ENCODE measurements around the gene PPM1L. TPM values are rescaled to one million over a fixed set of nuclear protein-coding genes. Genes with fewer than 3 reads are reported as not detected.

The PPM1L gene
- total and polyA plus RNA-seq, 9 donors, result 5.3 to 13.9 (median 10.9) TPM

DNA sequence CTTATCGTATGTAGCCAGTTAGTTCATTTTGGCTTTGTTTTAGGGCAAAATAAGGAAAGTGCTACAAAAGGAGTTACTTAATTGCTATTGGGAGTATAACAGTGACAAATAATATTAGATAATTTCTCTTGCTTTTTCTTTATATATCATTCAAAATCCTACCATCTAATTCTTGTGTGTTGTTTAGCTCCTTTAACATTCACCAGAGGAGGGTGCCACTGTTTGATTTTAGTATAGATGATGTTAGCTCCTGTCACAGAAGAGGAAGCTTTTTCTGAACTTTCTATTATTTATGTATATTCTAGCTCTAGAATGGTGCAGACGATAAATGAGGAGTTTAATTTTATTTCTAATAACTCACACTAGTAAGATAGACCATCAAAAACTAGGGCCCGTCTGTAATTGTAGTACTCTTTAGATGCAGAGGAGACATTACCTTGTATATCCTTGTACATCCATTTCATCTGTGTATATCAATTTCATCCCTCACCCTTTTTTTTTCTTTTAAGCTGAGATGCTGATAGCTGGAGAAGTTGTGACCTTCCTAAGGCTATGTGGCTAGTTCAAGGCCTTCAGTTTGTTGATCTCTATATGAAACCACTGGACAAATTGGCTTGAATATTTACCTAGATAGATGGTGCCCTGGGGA, 3.0 kb downstream of the PPM1L start:
- Histone ChIP-seq H3K4me3 (ENCODE audit: low read length) (no peak overlapping the region), H3K27ac (ENCODE audit: low read length) (no peak overlapping the region), H3K4me1 (ENCODE audit: control insufficient read depth, insufficient read depth, low read length) (peaks cover 17% of the 10 kb centered on the region), H3K27me3 (ENCODE audit: control insufficient read depth, insufficient read depth, low read length) (peaks cover 15% of the 10 kb centered on the region), H3K9me3 (replicated peaks; ENCODE audit: control insufficient read depth, low read depth, low read length) (no peaks in the 10 kb centered on the region), H3K36me3 (ENCODE audit: control insufficient read depth, insufficient read depth, low read length) (no peaks in the 10 kb centered on the region)
- no CpG with 5 or more reads among the region's 3 CpGs for WGBS (ENCODE audit: insufficient coverage)
- no peak for DNase-seq

DNA sequence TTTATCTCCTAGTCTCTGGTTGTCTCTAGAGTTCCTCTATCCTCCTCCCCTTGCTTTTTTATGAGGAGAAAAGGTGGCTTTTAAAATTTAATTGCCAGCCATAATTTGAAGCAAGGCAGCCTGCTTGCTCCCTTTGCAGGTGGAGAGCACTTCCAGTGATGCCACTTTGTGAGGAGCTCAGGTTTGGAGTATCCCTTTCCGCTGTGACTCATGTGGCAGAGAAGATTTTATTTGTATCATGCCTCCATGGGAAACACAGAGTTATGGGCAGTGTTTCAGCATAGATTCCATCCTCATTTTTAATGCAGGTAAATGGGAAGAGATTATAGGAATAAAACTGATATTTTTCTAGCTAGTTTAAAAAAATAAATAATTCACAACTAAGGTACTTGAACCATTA, 7.0 kb downstream of the PPM1L start:
- no CpG with 5 or more reads among the region's 1 CpG for WGBS (ENCODE audit: insufficient coverage)
- no peak overlapping the region for H3K27ac ChIP-seq (ENCODE audit: low read length)
- no peak overlapping the region for H3K4me3 ChIP-seq (ENCODE audit: low read length)
- no peak for DNase-seq
- H3K36me3 ChIP-seq (ENCODE audit: control insufficient read depth, insufficient read depth, low read length), result no peaks in the 10 kb centered on the region
- no peaks in the 10 kb centered on the region for H3K27me3 ChIP-seq (ENCODE audit: control insufficient read depth, insufficient read depth, low read length)
- no peaks in the 10 kb centered on the region for H3K9me3 ChIP-seq (replicated peaks; ENCODE audit: control insufficient read depth, low read depth, low read length)
- H3K4me1 ChIP-seq (ENCODE audit: control insufficient read depth, insufficient read depth, low read length), result no peaks in the 10 kb centered on the region

DNA sequence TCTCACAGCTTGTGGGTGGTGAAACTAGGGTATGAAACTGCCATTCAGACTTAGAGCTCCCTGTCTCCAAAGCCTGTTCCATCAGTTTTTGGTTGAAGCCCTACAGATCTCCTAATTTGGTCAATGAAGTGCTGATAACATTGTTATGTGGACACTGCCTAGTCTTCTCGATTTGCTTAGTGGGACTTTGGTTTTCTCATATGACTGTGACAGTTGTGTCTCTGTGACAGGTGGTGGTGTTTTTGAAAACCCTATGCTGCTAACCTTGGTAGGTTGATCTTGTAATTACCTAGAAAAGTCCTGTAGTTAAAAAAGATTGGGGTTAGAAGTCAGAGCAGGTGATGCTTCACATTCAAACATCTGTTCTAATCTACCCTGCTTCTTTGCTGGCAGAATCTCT, 9.2 kb downstream of the PPM1L start:
- Histone ChIP-seq H3K9me3 (replicated peaks; ENCODE audit: control insufficient read depth, low read depth, low read length) (no peaks in the 10 kb centered on the region), H3K27me3 (ENCODE audit: control insufficient read depth, insufficient read depth, low read length) (no peaks in the 10 kb centered on the region), H3K4me3 (ENCODE audit: low read length) (no peak overlapping the region), H3K36me3 (ENCODE audit: control insufficient read depth, insufficient read depth, low read length) (no peaks in the 10 kb centered on the region), H3K27ac (ENCODE audit: low read length) (no peak overlapping the region), H3K4me1 (ENCODE audit: control insufficient read depth, insufficient read depth, low read length) (no peaks in the 10 kb centered on the region)
- no peak for DNase-seq
- WGBS (ENCODE audit: insufficient coverage), result no CpG with 5 or more reads among the region's 1 CpG

DNA sequence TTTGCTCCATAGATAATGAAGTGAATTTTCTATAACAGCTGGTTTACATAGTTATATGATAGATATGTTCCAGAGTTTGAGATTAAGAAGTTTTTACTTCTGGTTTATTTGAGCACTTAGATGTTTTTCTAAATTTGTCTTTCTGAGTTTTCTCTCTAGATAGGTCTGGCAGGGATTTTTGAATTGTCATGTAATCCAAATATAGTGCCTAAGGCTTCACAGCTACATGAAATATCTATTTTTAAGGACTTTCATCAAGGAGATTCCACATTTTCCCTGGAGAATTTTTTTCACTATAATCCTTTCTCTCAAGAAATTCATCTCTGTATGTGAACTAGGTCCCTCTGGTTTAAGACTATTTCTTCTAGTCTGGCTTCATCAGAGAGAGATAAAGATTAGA, 12.0 kb downstream of the PPM1L start:
- Histone ChIP-seq H3K27ac (ENCODE audit: low read length) (no peak overlapping the region), H3K4me1 (ENCODE audit: control insufficient read depth, insufficient read depth, low read length) (no peaks in the 10 kb centered on the region)

DNA sequence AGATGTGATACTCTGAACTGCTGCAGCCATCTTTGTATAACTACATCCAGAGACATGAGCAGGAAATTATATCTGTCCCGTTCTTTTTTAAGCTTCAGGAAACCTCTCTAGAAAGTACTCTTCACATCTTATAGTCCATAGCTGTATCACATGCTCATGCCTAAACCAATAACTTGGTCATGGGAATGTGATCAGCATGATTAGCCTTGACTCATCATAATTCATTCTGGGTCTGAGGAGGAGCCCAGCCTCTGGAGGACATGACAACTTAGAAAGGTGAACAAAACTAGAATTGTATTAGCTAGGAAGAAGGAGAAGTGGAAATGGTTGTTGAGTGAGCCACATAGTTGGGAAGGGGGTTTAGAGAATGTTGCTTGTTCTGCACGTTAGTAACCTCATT, 12.9 kb downstream of the PPM1L start:
- 77% methylated on average over 2 of the region's 2 CpGs for WGBS (ENCODE audit: insufficient coverage)
- no peak overlapping the region for H3K27ac ChIP-seq (ENCODE audit: low read length)
- H3K4me3 ChIP-seq (ENCODE audit: low read length), result no peak overlapping the region
- no peaks in the 10 kb centered on the region for H3K27me3 ChIP-seq (ENCODE audit: control insufficient read depth, insufficient read depth, low read length)
- no peak for DNase-seq
- H3K36me3 ChIP-seq (ENCODE audit: control insufficient read depth, insufficient read depth, low read length), result no peaks in the 10 kb centered on the region
- no peaks in the 10 kb centered on the region for H3K9me3 ChIP-seq (replicated peaks; ENCODE audit: control insufficient read depth, low read depth, low read length)
- no peaks in the 10 kb centered on the region for H3K4me1 ChIP-seq (ENCODE audit: control insufficient read depth, insufficient read depth, low read length)

More for the DNA sequence above, 12.0 kb downstream of the PPM1L start:
- Histone ChIP-seq H3K36me3 (ENCODE audit: control insufficient read depth, insufficient read depth, low read length) (no peaks in the 10 kb centered on the region), H3K9me3 (replicated peaks; ENCODE audit: control insufficient read depth, low read depth, low read length) (no peaks in the 10 kb centered on the region), H3K4me3 (ENCODE audit: low read length) (no peak overlapping the region), H3K27me3 (ENCODE audit: control insufficient read depth, insufficient read depth, low read length) (no peaks in the 10 kb centered on the region)
- DNase-seq, result no peak

DNA sequence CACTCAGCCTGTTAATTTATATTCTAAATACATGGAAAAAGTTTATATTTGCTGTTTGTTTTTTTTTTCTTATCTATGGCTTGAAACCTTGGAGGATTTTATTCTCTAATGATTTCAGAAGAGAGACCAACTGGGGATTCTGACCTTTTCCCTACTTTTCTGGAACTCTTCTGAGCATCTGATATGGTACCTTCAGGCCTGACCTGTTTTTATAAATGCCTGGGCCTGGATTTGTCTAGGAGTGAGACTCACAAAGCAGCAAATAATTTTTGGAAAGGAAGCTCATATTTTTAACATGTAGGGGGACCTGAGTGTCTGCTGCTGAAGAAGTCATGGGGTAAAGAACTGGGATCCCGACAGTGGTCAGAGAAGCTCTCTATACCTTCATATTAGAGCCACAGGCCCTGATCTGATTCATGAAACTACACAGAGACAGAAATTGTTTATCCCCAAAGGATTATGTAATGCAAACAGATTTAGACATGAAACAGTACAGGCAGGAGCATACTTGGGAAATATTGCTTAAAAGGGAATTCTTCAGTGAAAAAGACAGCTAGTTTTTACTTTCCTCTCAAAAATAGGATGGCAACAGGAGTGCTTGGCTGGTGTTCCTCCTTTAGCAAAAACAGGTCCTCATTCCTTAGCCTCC, 15.9 kb downstream of the PPM1L start:
- no peak overlapping the region for H3K27ac ChIP-seq (ENCODE audit: low read length)
- no peaks in the 10 kb centered on the region for H3K4me1 ChIP-seq (ENCODE audit: control insufficient read depth, insufficient read depth, low read length)
- no peaks in the 10 kb centered on the region for H3K9me3 ChIP-seq (replicated peaks; ENCODE audit: control insufficient read depth, low read depth, low read length)
- DNase-seq, result no peak
- H3K4me3 ChIP-seq (ENCODE audit: low read length), result no peak overlapping the region
- no CpG with 5 or more reads among the region's 1 CpG for WGBS (ENCODE audit: insufficient coverage)
- no peaks in the 10 kb centered on the region for H3K27me3 ChIP-seq (ENCODE audit: control insufficient read depth, insufficient read depth, low read length)
- no peaks in the 10 kb centered on the region for H3K36me3 ChIP-seq (ENCODE audit: control insufficient read depth, insufficient read depth, low read length)

DNA sequence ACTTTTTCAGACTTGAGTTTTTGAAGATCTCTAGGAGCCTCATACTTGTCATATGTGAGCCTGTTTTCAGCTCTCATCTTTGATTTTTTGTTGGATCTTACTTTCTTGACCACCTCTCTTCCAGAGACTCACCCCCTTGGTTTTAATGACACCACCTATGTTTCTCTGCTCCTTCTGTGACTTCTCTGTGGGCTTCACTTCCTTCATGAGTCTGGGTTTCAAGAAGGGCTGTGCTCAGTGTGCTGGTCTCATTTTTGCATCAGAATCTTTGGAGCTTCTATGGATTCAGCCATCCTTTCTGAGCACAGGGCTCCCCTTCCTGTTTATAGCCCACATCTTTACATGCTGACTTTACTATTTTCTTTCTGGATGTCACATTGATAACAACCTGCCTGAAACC, 17.7 kb downstream of the PPM1L start:
- H3K9me3 ChIP-seq (replicated peaks; ENCODE audit: control insufficient read depth, low read depth, low read length), result no peaks in the 10 kb centered on the region
- no peaks in the 10 kb centered on the region for H3K4me1 ChIP-seq (ENCODE audit: control insufficient read depth, insufficient read depth, low read length)
- H3K27ac ChIP-seq (ENCODE audit: low read length), result no peak overlapping the region
- H3K27me3 ChIP-seq (ENCODE audit: control insufficient read depth, insufficient read depth, low read length), result no peaks in the 10 kb centered on the region
- H3K4me3 ChIP-seq (ENCODE audit: low read length), result no peak overlapping the region
- no peak for DNase-seq
- H3K36me3 ChIP-seq (ENCODE audit: control insufficient read depth, insufficient read depth, low read length), result no peaks in the 10 kb centered on the region

DNA sequence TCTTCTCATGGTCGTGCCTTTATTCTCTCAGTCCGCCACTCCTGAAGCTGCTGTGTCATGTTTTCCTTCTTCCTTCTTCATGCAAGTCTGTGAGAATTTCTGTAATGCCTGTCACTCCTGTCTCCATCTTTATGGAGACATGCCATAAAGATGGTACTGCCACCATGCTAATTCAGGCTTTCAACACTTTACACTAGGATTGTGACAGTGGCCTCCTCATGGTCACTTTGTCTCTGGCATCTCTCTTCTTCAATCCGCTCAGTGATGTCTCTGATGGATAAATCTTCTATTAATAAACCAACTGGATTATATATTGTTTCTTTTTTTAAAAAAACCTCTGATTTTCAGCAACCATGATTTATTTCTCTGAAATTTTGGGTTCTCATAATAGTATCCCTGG, 18.1 kb downstream of the PPM1L start:
- no peaks in the 10 kb centered on the region for H3K36me3 ChIP-seq (ENCODE audit: control insufficient read depth, insufficient read depth, low read length)
- H3K4me1 ChIP-seq (ENCODE audit: control insufficient read depth, insufficient read depth, low read length), result no peaks in the 10 kb centered on the region
- no peak for DNase-seq
- H3K4me3 ChIP-seq (ENCODE audit: low read length), result no peak overlapping the region
- H3K27me3 ChIP-seq (ENCODE audit: control insufficient read depth, insufficient read depth, low read length), result no peaks in the 10 kb centered on the region
- no peak overlapping the region for H3K27ac ChIP-seq (ENCODE audit: low read length)
- no peaks in the 10 kb centered on the region for H3K9me3 ChIP-seq (replicated peaks; ENCODE audit: control insufficient read depth, low read depth, low read length)
- 88% methylated on average over 2 of the region's 3 CpGs for WGBS (ENCODE audit: insufficient coverage)

DNA sequence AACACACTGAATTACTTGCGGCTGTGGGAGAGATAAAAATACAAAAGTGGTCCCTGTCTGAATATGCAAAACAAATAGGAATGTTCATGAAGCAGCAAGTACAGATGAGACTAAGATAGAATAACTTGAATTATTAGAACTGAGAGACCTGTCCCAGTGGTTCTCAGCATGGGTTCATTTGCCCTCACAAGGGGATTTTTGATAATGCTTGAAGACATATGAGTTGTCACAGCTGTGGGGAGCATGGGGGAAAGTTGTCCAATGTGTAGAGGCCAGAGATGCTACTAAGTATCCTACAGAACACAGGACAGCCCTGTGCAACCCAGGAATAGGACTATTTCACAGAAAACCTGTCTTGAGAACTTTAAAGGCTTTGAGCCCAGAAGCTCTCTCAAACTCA, 22.4 kb downstream of the PPM1L start:
- Histone ChIP-seq H3K4me1 (ENCODE audit: control insufficient read depth, insufficient read depth, low read length) (no peaks in the 10 kb centered on the region), H3K36me3 (ENCODE audit: control insufficient read depth, insufficient read depth, low read length) (no peaks in the 10 kb centered on the region), H3K27ac (ENCODE audit: low read length) (no peak overlapping the region), H3K27me3 (ENCODE audit: control insufficient read depth, insufficient read depth, low read length) (no peaks in the 10 kb centered on the region), H3K9me3 (replicated peaks; ENCODE audit: control insufficient read depth, low read depth, low read length) (no peaks in the 10 kb centered on the region), H3K4me3 (ENCODE audit: low read length) (no peak overlapping the region)
- DNase-seq, result no peak
- WGBS (ENCODE audit: insufficient coverage), result no CpG with 5 or more reads among the region's 1 CpG

DNA sequence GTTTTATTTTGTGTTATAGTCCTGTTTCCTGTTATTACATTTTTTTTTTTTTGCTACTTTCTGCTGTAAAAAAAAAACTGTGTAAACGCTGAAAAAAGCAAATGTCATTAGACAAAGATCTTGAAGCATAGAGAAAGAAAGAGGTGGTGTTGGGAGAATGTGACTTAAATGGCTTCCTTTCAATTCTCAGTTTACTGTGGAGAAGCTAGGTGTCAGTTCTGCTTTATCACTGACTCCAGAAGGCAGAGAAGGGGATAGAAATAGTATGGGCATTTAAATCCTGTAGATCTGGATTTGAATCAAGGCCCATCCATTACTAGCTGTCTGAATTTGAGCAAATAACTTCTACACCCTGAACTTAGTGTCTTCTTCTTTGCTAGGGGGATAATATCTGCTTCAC, 23.0 kb downstream of the PPM1L start:
- DNase-seq, result no peak
- no peaks in the 10 kb centered on the region for H3K36me3 ChIP-seq (ENCODE audit: control insufficient read depth, insufficient read depth, low read length)
- no peak overlapping the region for H3K4me3 ChIP-seq (ENCODE audit: low read length)
- no peaks in the 10 kb centered on the region for H3K9me3 ChIP-seq (replicated peaks; ENCODE audit: control insufficient read depth, low read depth, low read length)
- no peak overlapping the region for H3K27ac ChIP-seq (ENCODE audit: low read length)
- WGBS (ENCODE audit: insufficient coverage), result no CpG with 5 or more reads among the region's 1 CpG
- H3K4me1 ChIP-seq (ENCODE audit: control insufficient read depth, insufficient read depth, low read length), result no peaks in the 10 kb centered on the region
- H3K27me3 ChIP-seq (ENCODE audit: control insufficient read depth, insufficient read depth, low read length), result no peaks in the 10 kb centered on the region

DNA sequence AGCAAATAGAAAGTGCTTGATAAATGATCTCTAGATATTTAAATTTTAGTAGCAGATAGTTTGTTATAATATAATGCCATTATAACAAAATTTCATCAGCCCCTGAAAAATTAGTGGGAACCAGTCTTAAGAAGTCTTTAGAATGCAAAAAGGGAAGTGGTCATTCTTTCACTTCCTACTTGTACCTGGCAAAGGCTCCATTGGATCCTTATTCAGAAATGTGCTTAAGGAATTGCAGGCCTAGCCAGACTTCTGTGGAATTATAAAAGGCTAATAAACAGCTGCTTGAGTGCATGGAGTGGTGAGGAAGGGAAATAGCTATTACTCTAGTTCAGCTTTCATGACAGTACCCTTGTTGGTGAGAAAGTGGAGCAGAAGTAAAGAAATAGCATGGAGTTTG, 24.2 kb downstream of the PPM1L start:
- no peaks in the 10 kb centered on the region for H3K27me3 ChIP-seq (ENCODE audit: control insufficient read depth, insufficient read depth, low read length)
- peak; percentile 60 for DNase-seq
- no peaks in the 10 kb centered on the region for H3K36me3 ChIP-seq (ENCODE audit: control insufficient read depth, insufficient read depth, low read length)
- no peak overlapping the region for H3K27ac ChIP-seq (ENCODE audit: low read length)
- no peak overlapping the region for H3K4me3 ChIP-seq (ENCODE audit: low read length)
- no peaks in the 10 kb centered on the region for H3K4me1 ChIP-seq (ENCODE audit: control insufficient read depth, insufficient read depth, low read length)
- no peaks in the 10 kb centered on the region for H3K9me3 ChIP-seq (replicated peaks; ENCODE audit: control insufficient read depth, low read depth, low read length)
